CD14-positive monocyte (primary cell): Measurements from ENCODE around the gene FHIT. TPM values are rescaled to one million over a fixed set of nuclear protein-coding genes. Genes with fewer than 3 reads are reported as not detected.

Experiments
- DNase-seq, 3 donors: peaks; one replicate each; pipeline ENCODE4 v3.0.0-alpha.2; 2011 to 2022
- H2AFZ ChIP-seq: 2 replicates; pipeline ENCODE4 v1.6.0; 2012; ENCODE audit warnings: mild to moderate bottlenecking, low read depth, low read length, inconsistent platforms; ENCODE audit not compliant: insufficient read depth, poor library complexity, severe bottlenecking
- H3K27ac ChIP-seq, 2 donors: 1 replicate in 1 of 2; 2 replicates in 1 of 2; pipeline ENCODE4 v1.5.1; 2012 to 2013; ENCODE audit warnings: low read length in 2 of 2, control low read depth in 1 of 2, inconsistent platforms in 1 of 2, low read depth in 1 of 2, mild to moderate bottlenecking in 1 of 2
- H3K27me3 ChIP-seq, 2 donors: one replicate each; pipeline versions ENCODE4 v1.6.0 to v1.6.1; 2011 to 2013; ENCODE audit warnings: low read length in 2 of 2; ENCODE audit not compliant: control insufficient read depth in 2 of 2, insufficient read depth in 2 of 2
- H3K36me3 ChIP-seq, 2 donors: replicated peaks in 1 of 2; 1 replicate in 1 of 2; 2 replicates in 1 of 2; pipeline versions ENCODE4 v1.5.1 to v1.6.1; 2012 to 2013; ENCODE audit warnings: low read length in 2 of 2, control low read depth in 1 of 2, inconsistent platforms in 1 of 2, mild to moderate bottlenecking in 1 of 2; ENCODE audit not compliant: insufficient read depth in 2 of 2, control insufficient read depth in 1 of 2
- H3K4me1 ChIP-seq, 2 donors: 1 replicate in 1 of 2; 2 replicates in 1 of 2; pipeline versions ENCODE4 v1.5.1 to v1.6.1; 2012 to 2013; ENCODE audit warnings: low read length in 2 of 2, control low read depth in 1 of 2, inconsistent platforms in 1 of 2, mild to moderate bottlenecking in 1 of 2, moderate library complexity in 1 of 2; ENCODE audit not compliant: insufficient read depth in 2 of 2, control insufficient read depth in 1 of 2
- H3K4me2 ChIP-seq: replicated peaks from 2 replicates; pipeline ENCODE3; 2012; ENCODE audit warnings: low read length, moderate library complexity, mild to moderate bottlenecking; ENCODE audit not compliant: poor library complexity, severe bottlenecking; ENCODE audit errors: extremely low read depth
- H3K4me3 ChIP-seq, 3 experiments: fragments of 200-600 bp in 1 of 3; sonication (generic) in 1 of 3; replicated peaks in 1 of 3; 1 replicate in 2 of 3; 2 replicates in 1 of 3; pipeline ENCODE4 v1.5.1; 2011 to 2013; ENCODE audit warnings: low read length in 3 of 3, mild to moderate bottlenecking in 3 of 3, control low read depth in 2 of 3, low read depth in 2 of 3, inconsistent platforms in 1 of 3, moderate library complexity in 1 of 3
- H3K79me2 ChIP-seq: 2 replicates; pipeline ENCODE4 v1.6.0; 2012; ENCODE audit warnings: mild to moderate bottlenecking, control low read depth, inconsistent platforms, low read length, moderate library complexity; ENCODE audit not compliant: insufficient read depth
- H3K9ac ChIP-seq: 2 replicates; pipeline ENCODE4 v1.6.0; 2017; ENCODE audit warnings: low read length, mild to moderate bottlenecking; ENCODE audit not compliant: insufficient read depth, poor library complexity, severe bottlenecking
- H3K9me3 ChIP-seq, 2 donors: replicated peaks in 1 of 2; 1 replicate in 1 of 2; 2 replicates in 1 of 2; pipeline versions ENCODE4 v1.5.1 to v1.6.1; 2012 to 2013; ENCODE audit warnings: low read length in 2 of 2, control low read depth in 1 of 2; ENCODE audit not compliant: control insufficient read depth in 1 of 2, insufficient read depth in 1 of 2
- H4K20me1 ChIP-seq: 2 replicates; pipeline ENCODE4 v1.6.0; 2012; ENCODE audit warnings: mild to moderate bottlenecking, low read length, control low read depth, moderate library complexity; ENCODE audit not compliant: insufficient read depth
- H3K27ac Mint-ChIP-seq, 7 donors: one replicate each; pipeline ENCODE4 v1.8.0; 2020; ENCODE audit warnings: mild to moderate bottlenecking in 7 of 7, mixed read lengths in 7 of 7, moderate library complexity in 6 of 7, inconsistent platforms in 2 of 7
- H3K27me3 Mint-ChIP-seq, 3 donors: one replicate each; pipeline ENCODE4 v1.8.0; 2021 to 2022; ENCODE audit warnings: low read depth in 3 of 3, mild to moderate bottlenecking in 3 of 3, mixed read lengths in 3 of 3, moderate library complexity in 3 of 3, inconsistent platforms in 1 of 3
- H3K36me3 Mint-ChIP-seq, 2 donors: one replicate each; pipeline ENCODE4 v1.8.0; 2020; ENCODE audit warnings: mixed read lengths in 2 of 2, inconsistent platforms in 1 of 2, mild to moderate bottlenecking in 1 of 2
- H3K4me1 Mint-ChIP-seq: one replicate; pipeline ENCODE4 v1.8.0; 2020; ENCODE audit warnings: mild to moderate bottlenecking, mixed read lengths
- H3K4me3 Mint-ChIP-seq, 2 donors: one replicate each; pipeline ENCODE4 v1.8.0; 2020; ENCODE audit warnings: mild to moderate bottlenecking in 2 of 2, mixed read lengths in 2 of 2, moderate library complexity in 1 of 2
- H3K9me3 Mint-ChIP-seq, 7 donors: one replicate each; pipeline ENCODE4 v1.8.0; 2020 to 2022; ENCODE audit warnings: mixed read lengths in 7 of 7, mild to moderate bottlenecking in 6 of 7, moderate library complexity in 6 of 7, inconsistent platforms in 2 of 7
- CTCF ChIP-seq: fragments of 200-600 bp; IDR thresholded peaks from one replicate; pipeline ENCODE4 v1.8.0; 2022; ENCODE audit warnings: antibody characterized with exemption, mild to moderate bottlenecking
- WGBS: methylation state at CpG from one replicate; pipeline ENCODE4 v1.1.5; 2013; ENCODE audit warnings: missing lambda C conversion rate; ENCODE audit not compliant: insufficient coverage; 5-methylcytosine and 5-hydroxymethylcytosine counted together
- intact Hi-C, 2 donors: fragments of 100-400 bp; cut with micrococcal nuclease; formaldehyde crosslinking; loops; one replicate each; pipeline versions ENCODE4 v1.15.0 to v1.15.1; 2023
- polyA plus RNA-seq, 3 donors: library from polyadenylated mRNA; depleted of rRNA in 1 of 3; unstranded in 2 of 3; stranded (reverse) in 1 of 3; fragments of 300-500 nt in 2 of 3; fragments of >200 nt in 1 of 3; fragmentation: Illumina TruSeq in 2 of 3; gene quantifications; 1 replicate in 2 of 3; 2 replicates in 1 of 3; pipeline ENCODE4 v1.2.3, GENCODE V29; 2012 to 2021

FHIT gene
- polyA plus RNA-seq, 3 donors = 1.7 to 3.4 (median 3.2) TPM

DNA sequence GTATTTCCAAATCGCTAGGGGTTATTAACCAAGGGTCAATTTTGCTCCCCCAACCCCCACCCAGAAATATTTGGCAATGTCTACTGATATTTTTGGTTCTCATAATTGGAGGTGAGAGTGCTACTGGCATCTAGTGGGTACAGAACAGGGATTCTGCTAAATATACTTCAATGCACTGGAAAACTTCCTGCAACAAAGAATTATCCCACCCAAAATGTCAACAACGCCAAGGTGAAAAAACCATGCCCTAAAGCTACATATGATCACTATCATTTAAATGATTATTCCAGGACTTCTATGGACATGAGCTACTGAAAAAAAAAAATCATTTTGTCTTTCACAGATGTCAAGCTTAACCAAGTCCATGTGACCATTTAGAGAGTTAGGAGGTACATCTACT is 867.9 kb downstream of the FHIT start:
- Histone ChIP-seq H3K9me3 (peaks cover 0 to 6% of the 10 kb centered on the region in 2 donors), H3K27me3 (no peaks in the 10 kb centered on the region), H3K4me2 (no peak overlapping the region), H3K4me1 (peaks cover 4 to 6% of the 10 kb centered on the region in 2 donors), H3K4me3 (no peak overlapping the region), H3K36me3 (no peaks in the 10 kb centered on the region), H2AFZ (no peak overlapping the region), H3K9ac (no peak overlapping the region), H3K27ac (no peak overlapping the region), H3K79me2 (no peaks in the 10 kb centered on the region), H4K20me1 (no peaks in the 10 kb centered on the region)
- Mint-ChIP-seq H3K27me3 (no peaks in the 10 kb centered on the region), H3K4me1 (peaks cover 9% of the 10 kb centered on the region), H3K27ac (no peak overlapping the region), H3K36me3 (no peaks in the 10 kb centered on the region), H3K9me3 (peaks cover under 1 to 10% (median 2%) of the 10 kb centered on the region in 7 donors), H3K4me3 (no peak overlapping the region)
- WGBS = no CpG with 5 or more reads among the region's 2 CpGs
- DNase-seq = no peak
- intact Hi-C loops = no loop called here
- TF ChIP-seq CTCF = no peak

GRCh38 chr3:60366486-60366885 is 884.8 kb downstream of the FHIT start:
- Histone ChIP-seq H3K79me2 (no peaks in the 10 kb centered on the region), H3K27ac (no peak overlapping the region), H3K9me3 (peaks cover 0 to 3% of the 10 kb centered on the region in 2 donors), H3K9ac (no peak overlapping the region), H2AFZ (no peak overlapping the region), H3K36me3 (no peaks in the 10 kb centered on the region), H3K27me3 (no peaks in the 10 kb centered on the region), H3K4me1 (no peaks in the 10 kb centered on the region), H3K4me2 (no peak overlapping the region), H4K20me1 (no peaks in the 10 kb centered on the region), H3K4me3 (no peak overlapping the region)
- no peaks in the 10 kb centered on the region for H3K4me1 Mint-ChIP-seq
- H3K4me3 Mint-ChIP-seq = no peak overlapping the region
- no peak for TF ChIP-seq CTCF
- WGBS = no CpG with 5 or more reads among the region's 2 CpGs
- no peaks in the 10 kb centered on the region for H3K36me3 Mint-ChIP-seq
- DNase-seq = no peak
- intact Hi-C loops = no loop called here
- H3K27me3 Mint-ChIP-seq = no peaks in the 10 kb centered on the region
- H3K9me3 Mint-ChIP-seq = peaks cover 0 to 4% (median 2%) of the 10 kb centered on the region in 7 donors
- H3K27ac Mint-ChIP-seq = no peak overlapping the region
